Gastroesophageal sphincter (tissue), 3 donors: ENCODE measurements around the gene SWAP70.
"Not testable (repeated sequence)": the region's sequence is repeated elsewhere in the genome, so short reads cannot be mapped to it uniquely, and the experiment has no call there.

Source experiments
- CTCF ChIP-seq, 4 experiments: fragments of 200-600 bp in 2 of 4; fragments of 450-650 bp in 2 of 4; sonication (generic) in 1 of 4; IDR thresholded peaks; one replicate each; pipeline ENCODE4 v1.5.1; 2017 to 2019; ENCODE audit warnings: antibody characterized with exemption in 4 of 4, mild to moderate bottlenecking in 2 of 4, moderate library complexity in 2 of 4
- EP300 ChIP-seq: sonication (generic); formaldehyde crosslinking; IDR thresholded peaks from one replicate; pipeline ENCODE4 v1.6.1; 2017; ENCODE audit warnings: antibody characterized with exemption, mild to moderate bottlenecking
- POLR2AphosphoS5 ChIP-seq: sonication (generic); formaldehyde crosslinking; IDR thresholded peaks from one replicate; pipeline ENCODE4 v1.6.1; 2017; ENCODE audit warnings: antibody characterized with exemption

- not testable (repeated sequence) for TF ChIP-seq EP300; CTCF (IDR thresholded peaks at IDR 0.05); POLR2AphosphoS5
Measured at GRCh38 chr11:9622353-9622752, 41.5 kb upstream of the SWAP70 start.
